HL-60/S4 treated with retinoic acid at 250 ng/mL for 4 days and 3 days (cell line): Measurements from ENCODE around the gene KCNK1.
"Not testable (repeated sequence)": the region's sequence is repeated elsewhere in the genome, so short reads cannot be mapped to it uniquely, and the experiment has no call there.

Experiments
- in situ Hi-C: fragments of 300-500 bp; cut with MboI; formaldehyde crosslinking; loops from 2 replicates; pipeline ENCODE4 v1.7.0; 2022; ENCODE audit warnings: low sequenced_read_pairs

The KCNK1 gene

DNA sequence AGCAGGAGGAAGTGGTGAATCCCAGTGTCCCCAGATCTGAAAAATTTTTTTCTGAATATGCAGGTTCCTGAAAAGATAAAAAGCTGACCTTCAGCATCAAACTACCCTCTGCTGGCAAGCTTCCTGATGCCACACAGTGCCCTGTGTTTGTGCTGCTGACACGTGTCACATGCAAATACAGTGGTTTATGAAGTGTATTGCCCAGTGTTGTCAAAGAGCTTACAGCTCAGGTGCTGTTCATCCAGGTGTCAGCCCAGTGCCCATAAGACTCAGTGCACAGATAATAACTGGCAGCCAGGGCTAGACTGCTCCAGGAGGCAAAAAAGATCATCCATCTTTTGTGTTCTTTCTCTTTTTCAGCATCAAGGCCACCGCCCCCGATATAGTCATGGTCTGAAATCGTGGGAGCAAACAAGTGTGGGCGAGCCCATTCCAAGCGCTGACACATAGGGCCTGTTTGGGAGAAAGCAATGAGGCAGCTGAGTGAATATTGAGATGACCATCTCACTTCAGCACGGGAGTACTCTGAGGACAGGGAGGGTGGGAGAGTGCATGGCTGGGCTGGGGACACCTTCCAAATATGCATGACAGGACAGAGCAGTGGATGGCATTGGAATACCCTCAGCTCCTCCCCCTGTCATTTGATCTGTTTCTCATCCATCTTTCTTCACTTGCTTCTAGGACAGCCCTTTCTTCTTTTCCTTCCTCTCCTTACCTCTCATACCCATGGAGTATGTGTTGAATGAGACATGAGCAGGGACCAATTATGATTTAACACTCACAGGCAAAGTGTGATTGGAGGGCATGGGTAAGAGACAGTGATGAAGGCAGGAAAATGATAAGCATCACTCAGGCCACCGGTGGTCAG, 6.4 kb upstream of the KCNK1 start:
- in situ Hi-C loops: no loop called here

GRCh38 chr1:233608988-233609387, 4.9 kb upstream of the KCNK1 start:
- in situ Hi-C loops: no loop called here

DNA sequence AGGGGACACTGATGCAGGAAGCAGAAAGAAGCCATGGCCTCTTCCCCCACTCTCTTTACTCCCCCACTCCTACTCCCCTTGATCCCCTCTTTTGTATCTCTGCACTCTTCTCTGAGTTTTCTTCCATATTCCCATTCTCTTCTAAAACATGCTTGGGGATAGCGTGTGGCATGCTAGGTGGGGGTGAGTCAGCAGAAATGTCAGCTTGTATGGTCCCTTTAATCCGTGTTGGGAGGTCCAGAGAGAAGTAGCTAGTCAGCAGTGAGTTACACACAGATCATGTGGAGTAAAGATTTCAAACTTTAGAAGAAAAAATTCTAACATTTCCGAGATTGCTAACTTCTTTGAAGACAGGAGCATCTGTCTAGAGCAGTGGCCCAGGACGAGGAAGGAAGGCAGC, 4.0 kb upstream of the KCNK1 start:
- in situ Hi-C loops: no loop called here

DNA sequence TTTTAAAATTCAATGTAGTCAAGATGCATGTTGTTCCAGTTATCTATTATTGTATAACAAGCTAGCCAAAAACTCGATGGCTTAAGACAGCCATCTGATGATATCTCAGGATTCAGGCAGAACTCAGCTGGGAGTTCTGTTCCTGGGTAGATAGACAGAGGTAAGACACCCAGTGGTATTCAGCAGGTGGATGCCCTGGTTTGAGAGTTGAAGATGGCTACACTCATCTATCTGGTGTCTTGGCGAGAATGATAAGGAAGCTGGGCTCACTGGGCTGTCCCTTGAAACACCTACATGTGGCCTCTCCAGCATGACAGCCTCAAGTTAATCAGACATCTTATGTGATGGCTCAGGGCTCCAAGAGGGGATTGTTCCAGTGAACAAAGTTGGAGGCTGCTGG, 3.3 kb upstream of the KCNK1 start:
- in situ Hi-C loops: no loop called here

GRCh38 chr1:233611363-233611762, 2.5 kb upstream of the KCNK1 start:
- in situ Hi-C loops: not testable (repeated sequence)

- in situ Hi-C loops: no loop called here
These were observed 352 bp downstream of the KCNK1 start for GRCh38 chr1:233614173-233614742.

- in situ Hi-C loops: no loop called here
These were observed 1.0 kb downstream of the KCNK1 start for GRCh38 chr1:233614743-233615521.

- in situ Hi-C loops: no loop called here
These were observed 1.7 kb downstream of the KCNK1 start for GRCh38 chr1:233615571-233615970.

DNA sequence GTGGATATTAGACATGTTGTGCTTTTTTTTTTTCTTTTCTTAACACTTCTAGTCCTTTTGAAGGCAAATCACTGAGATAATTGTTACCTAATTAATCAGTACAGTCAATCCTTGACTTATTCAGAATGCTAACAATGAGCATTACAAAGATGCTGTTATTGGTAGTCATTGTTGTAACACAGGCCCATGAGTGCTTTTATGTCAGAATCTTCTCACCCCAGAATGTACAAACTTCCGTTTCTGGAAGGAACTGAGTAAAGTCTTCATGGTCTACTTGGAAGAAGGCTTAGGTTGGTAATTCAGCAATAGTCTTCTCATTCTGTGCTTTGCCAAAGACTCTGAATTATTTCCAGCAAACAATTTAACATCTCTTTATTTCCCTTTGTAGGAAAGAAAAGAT, 3.1 kb downstream of the KCNK1 start:
- in situ Hi-C loops: no loop called here

DNA sequence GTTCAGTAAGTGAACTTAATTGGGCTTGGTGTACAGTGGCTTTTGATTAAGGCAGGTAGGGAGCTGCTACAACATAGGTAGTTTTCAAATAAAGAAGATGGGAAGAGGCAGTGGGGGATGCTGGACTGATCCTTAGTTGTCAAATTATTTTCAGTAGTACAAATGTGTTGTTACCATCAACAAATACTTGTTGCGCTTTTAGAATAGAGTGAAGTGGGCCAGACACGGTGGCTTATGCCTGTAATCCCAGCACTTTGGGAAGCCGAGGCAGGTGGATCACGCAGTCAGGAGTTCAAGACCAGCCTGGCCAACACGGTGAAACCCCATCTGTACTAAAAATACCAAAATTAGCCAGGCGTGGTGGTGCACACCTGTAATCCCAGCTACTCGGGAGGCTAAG, 5.5 kb downstream of the KCNK1 start:
- in situ Hi-C loops: not testable (repeated sequence)

DNA sequence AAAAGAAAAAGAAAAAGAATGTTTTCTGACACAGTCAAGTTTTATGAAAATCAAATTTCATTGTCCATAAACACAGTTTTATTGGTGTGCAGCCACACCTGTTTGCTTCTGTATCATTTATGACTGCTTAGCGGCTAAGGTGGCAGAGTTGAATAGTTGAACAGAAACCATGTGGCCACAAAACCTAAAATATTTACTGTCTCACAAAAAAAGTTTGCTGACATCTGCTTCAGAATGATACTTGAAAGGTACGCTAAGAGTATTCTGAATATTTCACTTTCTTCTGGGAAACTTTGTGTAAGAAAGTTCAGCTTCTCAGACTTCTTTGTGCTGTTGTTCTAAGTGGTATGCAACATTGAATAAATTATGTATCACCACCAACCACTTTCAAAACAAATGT, 6.2 kb downstream of the KCNK1 start:
- in situ Hi-C loops: no loop called here

DNA sequence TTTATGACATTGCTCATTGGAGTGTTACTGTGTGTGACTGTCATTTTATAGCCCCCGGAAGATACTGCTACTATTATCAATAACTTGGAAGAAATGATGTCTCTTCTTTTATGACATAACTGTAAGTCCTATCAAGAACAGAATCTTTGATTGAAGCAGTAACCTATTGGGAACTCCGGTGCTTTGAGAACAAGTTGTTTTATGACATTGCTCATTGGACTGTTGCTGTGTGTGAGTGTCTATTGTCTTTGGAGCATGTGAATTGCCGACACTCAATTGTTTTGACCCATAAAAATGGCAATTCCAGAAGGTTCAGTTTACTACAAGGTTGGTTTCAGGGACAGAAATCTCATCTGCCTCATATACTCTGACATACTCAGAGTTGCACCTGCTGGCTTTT, 8.0 kb downstream of the KCNK1 start:
- in situ Hi-C loops: no loop called here

DNA sequence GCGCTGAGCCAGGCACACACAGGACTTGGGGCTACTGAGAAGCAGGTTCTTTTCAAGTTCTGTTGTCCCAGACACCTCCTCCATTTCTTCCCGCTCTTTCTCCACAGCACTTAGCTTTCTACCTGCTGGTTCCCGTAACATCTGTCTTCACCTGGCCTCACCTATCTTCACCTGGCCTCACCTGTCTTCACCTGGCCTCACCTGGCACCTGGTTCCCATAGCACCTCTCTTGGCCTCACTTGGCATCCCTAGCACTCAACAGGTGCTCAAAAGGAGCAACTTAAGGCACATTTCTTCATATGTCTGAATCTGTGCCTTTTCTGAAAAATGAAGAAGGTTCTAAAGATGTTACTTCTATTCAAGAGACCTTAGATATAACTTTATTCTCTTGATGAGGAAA, 10.4 kb downstream of the KCNK1 start:
- in situ Hi-C loops: no loop called here

- in situ Hi-C loops: no loop called here
These were observed 11.2 kb downstream of the KCNK1 start for GRCh38 chr1:233625087-233625486.

DNA sequence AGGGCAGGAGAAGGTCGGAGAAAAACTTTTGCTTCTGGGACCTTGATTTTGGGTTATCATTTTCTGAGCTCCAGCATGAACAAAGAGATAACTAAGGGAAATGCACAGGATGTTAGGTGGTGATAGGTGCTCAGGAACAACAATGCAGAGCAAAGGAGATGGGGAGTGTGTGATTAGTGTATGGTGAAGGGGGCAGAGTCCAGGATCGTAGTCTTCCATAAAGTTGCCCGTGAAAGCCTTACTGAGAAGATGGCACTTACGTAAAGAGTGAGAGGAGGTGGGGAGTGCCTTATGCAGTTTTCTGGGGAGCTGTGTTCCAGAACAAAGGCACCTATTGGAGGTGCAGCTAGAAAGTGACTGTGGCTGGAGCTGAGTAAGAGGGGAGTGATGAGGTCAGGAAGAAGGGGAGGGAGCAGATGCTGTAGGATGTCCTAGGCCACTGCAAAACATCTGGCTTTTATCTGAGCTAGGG, 11.6 kb downstream of the KCNK1 start:
- in situ Hi-C loops: no loop called here

DNA sequence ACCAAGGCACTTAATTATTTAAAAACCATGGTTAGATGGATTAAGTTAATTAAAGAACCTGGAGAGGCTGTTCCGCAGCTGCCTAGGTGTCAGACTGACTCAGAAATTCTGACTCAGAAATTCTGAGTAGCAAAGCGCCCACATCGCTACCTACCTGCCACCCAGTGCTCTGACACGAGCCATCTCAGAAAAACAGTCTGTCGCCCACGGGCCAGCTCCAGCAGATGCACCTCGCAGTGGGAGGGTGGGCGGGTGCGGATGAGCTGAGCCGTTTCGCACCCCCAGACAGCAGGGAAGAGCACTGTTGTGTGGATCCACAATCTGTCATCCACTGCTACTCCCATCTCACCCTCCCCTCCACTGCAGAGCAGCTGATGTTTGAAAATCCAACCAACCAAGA, 13.5 kb downstream of the KCNK1 start:
- in situ Hi-C loops: no loop called here

DNA sequence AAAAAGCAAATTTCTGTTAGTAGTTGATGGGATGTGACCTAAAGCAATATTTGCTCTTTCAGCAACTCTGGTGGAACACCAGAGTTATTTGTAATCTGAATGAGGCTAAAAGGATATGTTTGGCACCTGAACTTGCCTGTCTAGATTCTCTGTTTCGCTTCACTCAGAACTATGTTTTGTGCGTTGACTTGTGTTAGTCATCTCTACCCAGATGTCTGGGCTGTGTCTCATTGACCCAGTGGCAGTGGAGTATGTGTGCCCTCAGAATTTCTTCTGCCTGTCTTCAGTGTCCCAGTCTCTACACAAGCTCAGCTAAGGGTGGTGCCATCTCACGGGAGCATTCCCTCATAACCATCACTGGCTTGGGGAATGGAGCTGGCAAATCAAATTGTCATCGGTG, 13.9 kb downstream of the KCNK1 start:
- in situ Hi-C loops: no loop called here

DNA sequence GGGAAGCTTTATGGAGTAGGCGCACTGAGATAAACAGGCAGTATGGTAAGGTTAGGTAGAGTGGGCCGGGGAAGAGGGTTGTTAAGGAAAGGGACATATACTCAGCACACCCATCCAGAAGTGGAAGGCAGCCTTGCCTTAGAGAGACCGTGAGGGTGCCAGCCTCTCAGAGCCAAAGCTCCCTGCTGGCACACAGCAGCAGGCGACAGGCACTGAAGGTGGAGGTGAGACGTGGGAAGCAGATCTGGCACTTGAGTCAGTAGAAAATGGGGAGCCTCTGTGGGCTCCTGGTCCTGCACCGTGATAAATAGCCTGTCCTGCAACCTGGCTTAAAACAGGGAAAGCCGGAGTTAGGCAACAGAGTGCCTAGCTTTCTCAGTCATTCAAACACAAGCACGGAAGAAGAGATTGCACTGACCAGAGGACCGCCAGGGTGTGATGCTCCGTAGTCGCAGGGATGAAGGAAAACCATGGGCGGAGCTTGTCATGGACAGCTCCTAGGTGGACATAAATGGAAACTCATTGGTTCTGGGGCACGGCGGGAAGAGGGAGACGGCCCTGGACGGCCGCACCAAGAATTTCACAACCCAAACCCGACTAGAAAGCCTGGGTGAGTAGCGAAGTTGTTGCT, 15.5 kb downstream of the KCNK1 start:
- in situ Hi-C loops: no loop called here

GRCh38 chr1:233631810-233632405, 18.0 kb downstream of the KCNK1 start:
- in situ Hi-C loops: no loop called here

DNA sequence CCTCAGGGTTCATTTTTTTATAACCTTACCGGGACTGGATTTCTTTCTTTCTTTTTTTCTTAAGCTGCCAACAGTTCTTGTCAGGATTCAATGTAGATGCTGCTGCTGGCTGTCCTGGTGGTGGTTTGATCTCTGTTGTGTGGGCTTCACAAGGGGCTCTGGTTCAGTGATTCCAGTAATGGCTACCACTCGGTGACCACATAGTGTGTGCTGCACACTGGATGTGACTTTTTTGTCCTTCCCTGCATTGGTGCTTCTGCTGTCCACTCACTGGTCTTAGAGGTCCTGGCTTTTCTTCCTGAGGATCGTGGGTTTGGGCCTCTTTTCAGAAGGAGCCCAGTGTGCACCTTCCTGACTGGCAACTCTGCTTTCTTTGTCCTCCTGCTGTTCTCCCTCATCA, 18.5 kb downstream of the KCNK1 start:
- in situ Hi-C loops: no loop called here
